ENCODE data around the gene TCP11L1. TPM values are rescaled to one million over a fixed set of nuclear protein-coding genes. Genes with fewer than 3 reads are reported as not detected.

Gene TCP11L1
- total and polyA plus RNA-seq, 2 of the 8 experiments (the other 6 are each of a cell fraction or from before 2014, with no cell fraction given) = 10.9 to 23.1 TPM

GRCh38 chr11:33021501-33021900, 17.9 kb upstream of the TCP11L1 start (continued):
- TF ChIP-seq CHD7 (IDR thresholded peaks at IDR 0.05; ENCODE audit: insufficient replicate concordance, low read length) (no peak), CHD1 (IDR thresholded peaks at IDR 0.05; ENCODE audit: low read depth, low read length) (no peak), ATF2 (IDR thresholded peaks at IDR 0.05; ENCODE audit: low read length) (no peak), SP4 (IDR thresholded peaks at IDR 0.05; ENCODE audit: low read length) (no peak), YY1 (IDR thresholded peaks at IDR 0.05; ENCODE audit: low read depth, low read length) (no peak), RXRA (IDR thresholded peaks at IDR 0.05; ENCODE audit: insufficient read depth, low read depth, low read length) (no peak), SIX5 (IDR thresholded peaks at IDR 0.05; ENCODE audit: low read depth, low read length) (no peak), ZNF274 (IDR thresholded peaks at IDR 0.05; ENCODE audit: borderline replicate concordance, extremely low read depth, low read length) (no peak), EZH2 (IDR thresholded peaks at IDR 0.05; ENCODE audit: low read depth, low read length, severe bottlenecking) (no peak), FOSL1 (IDR thresholded peaks at IDR 0.05; ENCODE audit: insufficient read depth, low read depth, low read length) (no peak), SRF (IDR thresholded peaks at IDR 0.05; ENCODE audit: low read depth, low read length) (no peak)
